ENCODE results near the gene DNAJB2. TPM values are rescaled to one million over a fixed set of nuclear protein-coding genes. Genes with fewer than 3 reads are reported as not detected.

The DNAJB2 gene
- 10 to 100 TPM; 68.5 to 91.1 (median 75.5) TPM for polyA plus RNA-seq (ENCODE audit: insufficient read length in 4 of 4)

GRCh38 chr2:219279151-219279915 is at the start of gene DNAJB2:
Gene DNAJB2, plus strand, starts transcription at chr2:219279366. Its CDS starts 468 bp downstream, at chr2:219279834.
- DNase-seq (ENCODE audit: low read depth in 4 of 4, low spot score in 2 of 4) = peak in 3 of 4 donors; percentile 94 to 96 (median 96)

GRCh38 chr2:219230059-219230540 is 49.1 kb upstream of the DNAJB2 start:
- DNase-seq (ENCODE audit: low read depth in 4 of 4, low spot score in 2 of 4) = no peak

GRCh38 chr2:219234331-219234730 is 44.8 kb upstream of the DNAJB2 start:
- no peak for DNase-seq (ENCODE audit: low read depth in 4 of 4, low spot score in 2 of 4)

- DNase-seq (ENCODE audit: low read depth in 4 of 4, low spot score in 2 of 4) = no peak
These were observed 35.8 kb upstream of the DNAJB2 start for GRCh38 chr2:219243291-219243761.

GRCh38 chr2:219244789-219245147 is 34.4 kb upstream of the DNAJB2 start:
- no peak for DNase-seq (ENCODE audit: low read depth in 4 of 4, low spot score in 2 of 4)

GRCh38 chr2:219245148-219245898 is 33.8 kb upstream of the DNAJB2 start, which contains the start of the genes GLB1L and STK16:
Gene GLB1L, minus strand, starts transcription at chr2:219245444. Its CDS starts 1,871 bp downstream, at chr2:219243573.
Gene STK16, plus strand, starts transcription at chr2:219245479. Its CDS starts 521 bp downstream, at chr2:219246000.
- peak; percentile 83 to 92 (median 88) for DNase-seq (ENCODE audit: low read depth in 4 of 4, low spot score in 2 of 4)

- no peak for DNase-seq (ENCODE audit: low read depth in 4 of 4, low spot score in 2 of 4)
These were observed 33.3 kb upstream of the DNAJB2 start for GRCh38 chr2:219245899-219246230.

- DNase-seq (ENCODE audit: low read depth in 4 of 4, low spot score in 2 of 4) = no peak
These were observed 32.6 kb upstream of the DNAJB2 start for GRCh38 chr2:219246559-219246958.

GRCh38 chr2:219247678-219248642 is 31.2 kb upstream of the DNAJB2 start:
- DNase-seq (ENCODE audit: low read depth in 4 of 4, low spot score in 2 of 4) = no peak

- DNase-seq (ENCODE audit: low read depth in 4 of 4, low spot score in 2 of 4) = no peak
These were observed 30.3 kb upstream of the DNAJB2 start for GRCh38 chr2:219248845-219249202.

GRCh38 chr2:219249203-219249980 is 29.8 kb upstream of the DNAJB2 start:
- DNase-seq (ENCODE audit: low read depth in 4 of 4, low spot score in 2 of 4) = peak in 1 of 4 donors; percentile 29

GRCh38 chr2:219250049-219250781 is 29.0 kb upstream of the DNAJB2 start:
- DNase-seq (ENCODE audit: low read depth in 4 of 4, low spot score in 2 of 4) = no peak

GRCh38 chr2:219251656-219252055 is 27.5 kb upstream of the DNAJB2 start:
- DNase-seq (ENCODE audit: low read depth in 4 of 4, low spot score in 2 of 4) = no peak

GRCh38 chr2:219252084-219252483 is 27.1 kb upstream of the DNAJB2 start:
- no peak for DNase-seq (ENCODE audit: low read depth in 4 of 4, low spot score in 2 of 4)

- no peak for DNase-seq (ENCODE audit: low read depth in 4 of 4, low spot score in 2 of 4)
These were observed 26.6 kb upstream of the DNAJB2 start for GRCh38 chr2:219252570-219252899.

- no peak for DNase-seq (ENCODE audit: low read depth in 4 of 4, low spot score in 2 of 4)
These were observed 26.0 kb upstream of the DNAJB2 start, which contains the start of gene TUBA4B for GRCh38 chr2:219252900-219253752. Gene TUBA4B, plus strand, starts transcription at chr2:219253243. Its CDS starts 165 bp downstream, at chr2:219253408.

- DNase-seq (ENCODE audit: low read depth in 4 of 4, low spot score in 2 of 4) = no peak
These were observed 25.2 kb upstream of the DNAJB2 start, which contains the start of gene TUBA4A for GRCh38 chr2:219253753-219254589. Gene TUBA4A, minus strand, starts transcription at chr2:219253918. Its CDS starts 60 bp downstream, at chr2:219253858.
